ENCODE results near the gene KRTAP4-5.
"Not testable (repeated sequence)": the region's sequence is repeated elsewhere in the genome, so short reads cannot be mapped to it uniquely, and the experiment has no call there.

KRTAP4-5 gene

DNA sequence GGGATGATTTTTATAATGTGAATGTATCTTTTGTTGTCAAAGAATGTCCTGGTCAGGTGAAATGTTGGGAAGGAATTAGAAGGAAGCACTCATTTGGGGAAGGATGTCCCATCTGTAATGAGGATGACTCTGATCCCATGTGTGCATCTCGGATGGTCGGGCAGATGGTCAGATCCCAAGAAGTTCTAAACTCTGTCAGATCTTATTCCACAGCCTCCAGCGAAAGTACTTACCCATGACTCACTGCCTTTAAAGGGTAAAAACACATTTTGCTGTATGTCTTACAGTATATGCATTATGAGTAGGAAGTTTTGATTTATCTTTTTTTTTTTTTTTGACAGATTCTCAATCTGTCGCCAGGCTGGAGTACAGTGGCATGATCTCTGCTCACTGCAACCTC, 30.9 kb downstream of the KRTAP4-5 start:
- TF ChIP-seq, protein P1, sequence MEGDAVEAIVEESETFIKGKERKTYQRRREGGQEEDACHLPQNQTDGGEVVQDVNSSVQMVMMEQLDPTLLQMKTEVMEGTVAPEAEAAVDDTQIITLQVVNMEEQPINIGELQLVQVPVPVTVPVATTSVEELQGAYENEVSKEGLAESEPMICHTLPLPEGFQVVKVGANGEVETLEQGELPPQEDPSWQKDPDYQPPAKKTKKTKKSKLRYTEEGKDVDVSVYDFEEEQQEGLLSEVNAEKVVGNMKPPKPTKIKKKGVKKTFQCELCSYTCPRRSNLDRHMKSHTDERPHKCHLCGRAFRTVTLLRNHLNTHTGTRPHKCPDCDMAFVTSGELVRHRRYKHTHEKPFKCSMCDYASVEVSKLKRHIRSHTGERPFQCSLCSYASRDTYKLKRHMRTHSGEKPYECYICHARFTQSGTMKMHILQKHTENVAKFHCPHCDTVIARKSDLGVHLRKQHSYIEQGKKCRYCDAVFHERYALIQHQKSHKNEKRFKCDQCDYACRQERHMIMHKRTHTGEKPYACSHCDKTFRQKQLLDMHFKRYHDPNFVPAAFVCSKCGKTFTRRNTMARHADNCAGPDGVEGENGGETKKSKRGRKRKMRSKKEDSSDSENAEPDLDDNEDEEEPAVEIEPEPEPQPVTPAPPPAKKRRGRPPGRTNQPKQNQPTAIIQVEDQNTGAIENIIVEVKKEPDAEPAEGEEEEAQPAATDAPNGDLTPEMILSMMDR (conservative IDR thresholded peaks at IDR 0.05; ENCODE audit: low read depth, low read length), result no peak
- DNase-seq (ENCODE audit: low read depth), result no peak
- no peak overlapping the region for H3K4me3 ChIP-seq (ENCODE audit: low read depth, low read length)

DNA sequence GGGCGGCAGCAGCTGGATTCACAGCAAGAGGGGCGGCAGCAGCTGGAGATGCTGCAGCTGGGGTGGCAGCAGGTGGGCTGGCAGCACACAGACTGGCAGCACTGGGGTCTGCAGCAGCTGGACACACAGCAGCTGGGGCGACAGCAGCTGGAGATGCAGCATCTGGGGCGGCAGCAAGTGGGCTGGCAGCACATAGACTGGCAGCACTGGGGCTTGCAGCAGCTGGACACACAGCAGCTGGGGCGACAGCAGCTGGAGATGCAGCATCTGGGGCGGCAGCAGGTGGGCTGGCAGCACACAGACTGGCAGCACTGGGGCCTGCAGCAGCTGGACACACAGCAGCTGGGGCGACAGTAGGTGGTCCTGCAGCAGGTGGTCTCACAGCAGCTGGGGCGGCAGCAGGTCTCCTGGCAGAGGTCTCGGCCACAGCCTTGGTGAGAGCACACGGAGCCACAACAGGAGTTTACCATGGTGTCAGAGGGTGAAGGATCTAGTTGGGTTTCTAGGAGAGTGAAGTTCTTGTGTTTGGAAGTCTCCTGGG, 31.7 kb downstream of the KRTAP4-5 start, which contains the start of gene KRTAP4-11:
Gene KRTAP4-11, minus strand, starts transcription at position 528 of the 541 bp plus-strand sequence. Its CDS starts 58 bp downstream, at position 470.
- not testable (repeated sequence) for DNase-seq (ENCODE audit: low read depth); H3K4me3 ChIP-seq (ENCODE audit: low read depth, low read length)

DNA sequence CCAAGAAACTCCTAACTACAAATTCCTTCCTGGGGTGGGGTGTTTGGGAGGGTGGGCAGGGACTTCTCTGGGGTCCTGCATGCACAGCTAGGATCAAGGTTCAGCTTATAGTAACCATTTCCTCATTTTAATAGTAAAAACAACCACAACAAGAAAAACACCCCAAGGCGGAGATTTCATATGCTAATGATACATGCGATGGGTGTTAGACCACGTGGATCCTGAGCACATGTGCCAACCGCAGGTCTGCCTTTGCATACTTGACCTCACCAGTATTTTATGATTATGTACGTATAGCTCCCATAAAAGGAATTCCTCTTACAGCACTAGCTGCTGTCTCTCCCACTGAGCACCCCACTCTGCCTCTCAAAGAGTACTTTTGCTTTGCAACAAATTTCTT, 33.3 kb downstream of the KRTAP4-5 start:
- H3K4me3 ChIP-seq (ENCODE audit: low read depth, low read length), result no peak overlapping the region
- DNase-seq (ENCODE audit: low read depth), result no peak
- TF ChIP-seq, protein P1 (conservative IDR thresholded peaks at IDR 0.05; ENCODE audit: low read depth, low read length), result no peak

DNA sequence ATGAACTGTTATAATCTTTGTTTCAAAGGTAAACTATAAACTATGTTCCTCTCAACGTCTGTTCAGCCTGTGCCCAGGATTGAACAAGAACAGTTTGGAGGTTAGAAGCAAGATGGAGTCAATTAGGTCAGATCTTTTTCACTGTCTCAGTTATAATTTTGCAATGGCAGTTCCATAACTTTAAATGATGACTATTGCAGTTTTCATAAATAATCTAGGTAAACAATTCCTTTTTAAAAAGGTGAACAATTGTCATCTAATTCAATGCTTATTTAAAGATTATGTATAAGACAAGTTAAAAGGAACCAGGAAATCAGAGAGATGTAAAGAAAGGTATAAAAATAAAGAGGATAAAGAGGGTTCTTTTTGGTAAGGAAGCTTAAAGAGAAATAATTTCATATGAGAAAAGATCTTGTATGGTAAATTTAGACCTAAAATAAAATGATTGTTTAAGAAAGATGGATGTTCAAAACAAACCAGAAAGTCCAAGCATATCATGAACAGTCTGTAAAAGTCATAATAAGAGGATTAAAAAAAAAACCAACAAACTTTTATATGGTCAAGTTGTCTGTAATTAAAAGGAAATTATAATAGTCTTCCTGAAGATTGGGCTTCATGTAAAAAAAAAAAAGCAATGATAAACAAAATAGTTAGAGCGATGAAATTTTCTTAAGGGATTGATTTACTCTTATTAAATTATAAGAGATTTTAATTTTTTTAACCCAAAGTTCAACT, 38.3 kb downstream of the KRTAP4-5 start:
- DNase-seq (ENCODE audit: low read depth), result no peak
- no peak overlapping the region for H3K4me3 ChIP-seq (ENCODE audit: low read depth, low read length)
- TF ChIP-seq, protein P1 (conservative IDR thresholded peaks at IDR 0.05; ENCODE audit: low read depth, low read length), result no peak

DNA sequence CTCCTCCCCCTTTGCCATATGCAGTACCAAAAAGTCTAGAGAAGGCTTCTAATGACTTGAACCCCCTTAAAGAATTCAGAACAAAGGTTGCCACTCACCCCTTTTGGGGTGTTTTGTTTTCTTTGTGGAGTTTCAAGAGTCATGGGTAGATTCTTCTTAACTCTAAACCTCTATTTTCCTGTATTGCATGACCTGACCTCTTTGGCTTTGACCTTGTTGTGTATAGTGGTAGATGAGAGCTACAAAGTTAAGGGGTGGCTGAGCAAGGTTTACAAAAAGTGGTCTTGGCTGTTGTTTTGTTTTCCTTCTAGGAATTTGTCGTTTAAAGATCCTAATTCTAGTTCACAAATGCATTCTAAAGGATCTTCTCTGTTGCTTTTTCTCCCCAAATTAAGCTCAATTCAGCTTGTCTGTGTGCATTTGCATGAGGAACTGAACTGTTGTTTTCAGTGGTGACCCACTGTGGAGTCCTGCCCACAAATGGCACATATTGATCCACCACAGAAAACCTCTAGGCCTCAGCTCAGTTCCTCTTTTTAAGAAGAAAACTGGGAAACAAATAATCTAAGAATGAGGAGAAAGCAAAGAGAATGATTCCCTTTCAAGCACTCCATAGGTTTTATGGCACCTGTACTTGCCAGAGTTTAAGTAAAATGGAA, 40.8 kb downstream of the KRTAP4-5 start:
- not testable (repeated sequence) for H3K4me3 ChIP-seq (ENCODE audit: low read depth, low read length)

DNA sequence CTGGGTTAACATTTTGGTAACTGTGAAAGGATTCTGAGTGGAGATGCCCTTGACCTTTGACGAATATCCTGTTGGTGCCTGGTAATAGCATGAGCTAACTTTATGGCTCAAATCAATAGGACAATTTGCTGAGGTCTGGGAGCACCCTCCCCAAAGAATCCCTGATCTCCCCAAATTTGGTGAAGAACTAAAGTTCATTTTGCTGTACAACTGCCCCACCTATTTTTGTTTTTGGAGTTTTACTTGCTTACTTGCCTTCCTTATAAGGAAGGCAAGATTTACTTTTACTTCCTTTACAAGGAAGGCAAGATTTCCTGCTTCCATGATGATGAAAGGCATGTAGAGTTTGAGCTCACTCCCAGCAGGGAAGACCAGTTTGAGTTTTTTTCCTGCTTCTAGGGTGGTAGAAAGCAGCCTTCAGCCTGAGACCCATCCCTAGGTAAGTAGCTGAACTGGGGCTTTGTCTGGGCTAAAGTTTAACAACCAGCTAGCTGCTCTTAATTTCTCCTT, 41.6 kb downstream of the KRTAP4-5 start:
- DNase-seq (ENCODE audit: low read depth), result no peak
- TF ChIP-seq, protein P1 (conservative IDR thresholded peaks at IDR 0.05; ENCODE audit: low read depth, low read length), result no peak

More for the DNA sequence above, 40.8 kb downstream of the KRTAP4-5 start:
- DNase-seq (ENCODE audit: low read depth), result not testable (repeated sequence)

DNA sequence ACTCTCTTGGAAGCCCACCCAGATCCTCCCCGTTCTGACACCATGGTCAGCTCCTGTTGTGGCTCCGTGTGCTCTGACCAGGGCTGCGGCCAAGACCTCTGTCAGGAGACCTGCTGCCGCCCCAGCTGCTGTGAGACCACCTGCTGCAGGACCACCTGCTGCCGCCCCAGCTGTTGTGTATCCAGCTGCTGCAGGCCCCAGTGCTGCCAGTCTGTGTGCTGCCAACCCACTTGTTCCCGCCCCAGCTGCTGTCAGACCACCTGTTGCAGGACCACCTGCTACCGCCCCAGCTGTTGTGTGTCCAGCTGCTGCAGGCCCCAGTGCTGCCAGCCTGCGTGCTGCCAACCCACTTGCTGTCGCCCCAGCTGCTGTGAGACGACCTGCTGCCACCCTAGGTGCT, 44.3 kb downstream of the KRTAP4-5 start, which contains the start of gene KRTAP4-9:
Gene KRTAP4-9, plus strand, starts transcription at position 43 of the 400 bp plus-strand sequence. Its CDS starts 0 bp downstream, at position 43.
- not testable (repeated sequence) for H3K4me3 ChIP-seq (ENCODE audit: low read depth, low read length)

More for the DNA sequence above, 41.6 kb downstream of the KRTAP4-5 start:
- H3K4me3 ChIP-seq (ENCODE audit: low read depth, low read length), result no peak overlapping the region

DNA sequence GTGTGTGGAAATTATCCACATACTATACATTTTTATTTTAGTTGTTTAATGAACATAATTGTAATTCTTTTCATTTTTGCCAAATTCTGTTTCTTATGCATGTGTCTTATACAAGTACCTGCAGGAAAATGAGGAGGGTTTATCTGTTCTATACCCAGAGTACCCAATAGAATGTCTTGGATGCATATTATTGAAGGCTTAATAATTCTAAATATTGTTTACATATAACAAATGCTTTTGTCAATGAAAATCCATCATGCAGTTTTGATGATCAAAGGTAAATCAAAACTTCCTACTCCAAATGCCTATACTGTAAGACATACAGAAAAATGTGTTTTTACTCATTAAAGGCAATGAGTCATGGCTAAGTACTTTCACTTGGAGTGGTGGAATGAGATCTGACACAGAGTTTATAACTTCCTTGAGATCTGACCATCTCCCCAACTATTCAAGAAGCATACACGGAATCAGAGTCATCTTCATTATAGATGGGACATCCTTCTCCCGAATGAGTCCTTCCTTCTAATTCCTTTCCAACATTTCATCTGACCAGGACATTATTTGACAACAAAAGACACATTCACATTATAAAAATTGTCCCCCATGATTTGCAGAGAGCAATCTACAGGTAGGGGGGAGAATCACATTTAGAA, 45.1 kb downstream of the KRTAP4-5 start:
- DNase-seq (ENCODE audit: low read depth); H3K4me3 ChIP-seq (ENCODE audit: low read depth, low read length): not testable (repeated sequence)

More for the DNA sequence above, 44.3 kb downstream of the KRTAP4-5 start, which contains the start of gene KRTAP4-9:
- DNase-seq (ENCODE audit: low read depth), result not testable (repeated sequence)

Measured in choroid plexus epithelial cell (primary cell).